OCI-LY7 (cell line): ENCODE measurements around the gene IL17A. TPM values are rescaled to one million over a fixed set of nuclear protein-coding genes. Genes with fewer than 3 reads are reported as not detected.

ENCODE experiments used
- BruUV-seq: library from RNA; stranded (reverse); fragments of 400-500 nt; replicated peaks from 2 replicates; lab custom pipeline; 2021; lab: Mats Ljungman, UMichigan
- CTCF ChIA-PET: fragments of 300-600 bp; sonication (Branson Sonifier 250); formaldehyde crosslinking; loops from one replicate; lab custom pipeline; 2022; ENCODE audit warnings: antibody characterized with exemption; ENCODE audit not compliant: unreplicated experiment; lab: Charles Lee
- POLR2A ChIA-PET: fragments of 300-600 bp; sonication (Branson Sonifier 250); formaldehyde crosslinking; loops from one replicate; lab custom pipeline; 2022; ENCODE audit warnings: antibody characterized with exemption; lab: Charles Lee
- DNase-seq: peaks from one replicate; pipeline ENCODE4 v3.0.0-alpha.2; 2015; ENCODE audit warnings: low spot score
- H2AFZ ChIP-seq: fragments of 200-600 bp; sonication (generic), shearing (Covaris generic); 2 replicates; pipeline ENCODE4 v1.6.1; 2014; ENCODE audit warnings: mild to moderate bottlenecking, antibody characterized with exemption, low read length, moderate library complexity
- H3K27ac ChIP-seq: fragments of 200-600 bp; sonication (generic); 2 replicates; pipeline ENCODE4 v1.5.1; 2014; ENCODE audit warnings: mixed run types, low read depth, mild to moderate bottlenecking, moderate library complexity, low read length, inconsistent platforms; ENCODE audit not compliant: poor library complexity, severe bottlenecking
- H3K36me3 ChIP-seq: fragments of 200-600 bp; sonication (generic); 2 replicates; pipeline ENCODE4 v1.6.1; 2014; ENCODE audit warnings: mild to moderate bottlenecking, antibody characterized with exemption, low read length, moderate library complexity, mixed read lengths; ENCODE audit not compliant: insufficient read depth
- H3K4me1 ChIP-seq: fragments of 200-600 bp; sonication (generic); 2 replicates; pipeline ENCODE4 v1.5.1; 2014; ENCODE audit warnings: mild to moderate bottlenecking, low read length; ENCODE audit not compliant: insufficient read depth, poor library complexity, severe bottlenecking
- H3K4me2 ChIP-seq: fragments of 200-600 bp; sonication (generic); 2 replicates; pipeline ENCODE4 v1.6.1; 2014; ENCODE audit warnings: mild to moderate bottlenecking, low read length
- H3K4me3 ChIP-seq: fragments of 200-600 bp; sonication (generic); 2 replicates; pipeline ENCODE4 v1.5.1; 2014; ENCODE audit warnings: mild to moderate bottlenecking, low read depth, low read length; ENCODE audit not compliant: poor library complexity, severe bottlenecking
- H3K79me2 ChIP-seq: fragments of 200-600 bp; sonication (generic); 2 replicates; pipeline ENCODE4 v1.6.1; 2016; ENCODE audit warnings: low read depth, mild to moderate bottlenecking, low read length, moderate library complexity, mixed read lengths; ENCODE audit not compliant: insufficient read depth
- H3K9me2 ChIP-seq: fragments of 200-600 bp; sonication (generic); 2 replicates; pipeline ENCODE4 v1.6.1; 2016; ENCODE audit warnings: mild to moderate bottlenecking, low read length, mixed read lengths; ENCODE audit not compliant: insufficient read depth
- H3K9me3 ChIP-seq: fragments of 200-600 bp; sonication (generic); 2 replicates; pipeline ENCODE4 v1.6.1; 2014; ENCODE audit warnings: mild to moderate bottlenecking, mixed run types, low read length, mixed read lengths
- H4K20me1 ChIP-seq: fragments of 200-600 bp; sonication (generic); 2 replicates; pipeline ENCODE4 v1.6.1; 2014; ENCODE audit warnings: mild to moderate bottlenecking, antibody characterized with exemption, low read length, moderate library complexity, mixed read lengths; ENCODE audit not compliant: insufficient read depth
- CTCF ChIP-seq: fragments of 200-600 bp; sonication (generic); conservative IDR thresholded peaks from 2 replicates; pipeline ENCODE4 v1.5.1; 2014; ENCODE audit warnings: mild to moderate bottlenecking, antibody characterized with exemption, low read length, moderate library complexity, mixed read lengths
- EZH2phosphoT487 ChIP-seq: fragments of 200-600 bp; sonication (generic); IDR thresholded peaks from 2 replicates; pipeline ENCODE4 v1.6.1; 2018; ENCODE audit warnings: low read depth, borderline replicate concordance, mild to moderate bottlenecking, mixed run types, antibody characterized with exemption, low read length, moderate library complexity, mixed read lengths
- intact Hi-C: fragments of 100-400 bp; cut with micrococcal nuclease; formaldehyde crosslinking; loops from one replicate; pipeline ENCODE4 v1.10.0; 2022; ENCODE audit not compliant: unreplicated experiment
- total RNA-seq, 2 experiments: library from RNA; depleted of rRNA in 1 of 2; stranded (reverse); fragments of >200 nt in 1 of 2; shearing (Covaris generic) in 1 of 2; gene quantifications; 2 replicates each; pipeline ENCODE4 v1.2.3, GENCODE V29; 2014 to 2022

IL17A gene
- total RNA-seq, 2 experiments from 2014 or later: not detected

GRCh38 chr6:52162940-52163908 lies 23.0 kb upstream of the IL17A start:
- no peaks in the 10 kb centered on the region for H3K9me2 ChIP-seq
- no peaks in the 10 kb centered on the region for H3K36me3 ChIP-seq
- H3K4me1 ChIP-seq: no peaks in the 10 kb centered on the region
- H3K79me2 ChIP-seq: no peaks in the 10 kb centered on the region
- peak; percentile 46 for DNase-seq
- no peaks in the 10 kb centered on the region for H3K9me3 ChIP-seq
- H2AFZ ChIP-seq: no peak overlapping the region
- intact Hi-C loops: loop anchor here (2.0 to 5.0 kb wide), 2 partner anchors 99 to 244 kb away; no protein-coding TSS in a partner anchor
- H3K4me2 ChIP-seq: no peak overlapping the region
- POLR2A ChIA-PET: interaction anchor here (1.1 kb wide), 1 partner anchor 100 kb away, joined by 3 read pairs; no protein-coding TSS in a partner anchor
- H3K27ac ChIP-seq: no peak overlapping the region
- BruUV-seq: no TSS peak
- no peak overlapping the region for H3K4me3 ChIP-seq
- CTCF ChIA-PET: interaction anchor here (1.4 kb wide), 1 partner anchor 70 kb away, joined by 3 read pairs; no protein-coding TSS in a partner anchor
- TF ChIP-seq EZH2phosphoT487 (no peak), CTCF (peak; percentile 82)
- no peaks in the 10 kb centered on the region for H4K20me1 ChIP-seq

- CTCF ChIA-PET: interaction anchor here (1.4 kb wide), 1 partner anchor 69 kb away, joined by 3 read pairs; no protein-coding TSS in a partner anchor
- intact Hi-C loops: loop anchor here (5.0 kb wide), 1 partner anchor 98 kb away; no protein-coding TSS in a partner anchor
These were observed 21.7 kb upstream of the IL17A start for GRCh38 chr6:52164319-52165094.

More at GRCh38 chr6:52164319-52165094, 21.7 kb upstream of the IL17A start:
- no peaks in the 10 kb centered on the region for H3K4me1 ChIP-seq
- H3K9me3 ChIP-seq: no peaks in the 10 kb centered on the region
- H3K36me3 ChIP-seq: no peaks in the 10 kb centered on the region
- H3K27ac ChIP-seq: no peak overlapping the region
- POLR2A ChIA-PET: interaction anchor here (0.6 kb wide), 2 partner anchors 41 to 120 kb away, joined by 3 read pairs; no protein-coding TSS in a partner anchor
- no peaks in the 10 kb centered on the region for H3K9me2 ChIP-seq
- H3K4me3 ChIP-seq: no peak overlapping the region
- H4K20me1 ChIP-seq: no peaks in the 10 kb centered on the region
- no TSS peak for BruUV-seq
- no peak for DNase-seq
- no peak for TF ChIP-seq EZH2phosphoT487
- TF ChIP-seq CTCF: no peak
- H3K4me2 ChIP-seq: no peak overlapping the region
- H2AFZ ChIP-seq: no peak overlapping the region
- no peaks in the 10 kb centered on the region for H3K79me2 ChIP-seq
